ENCODE measurements around the gene KDM6B.

GRCh38 chr17:7789131-7789530 lies 44.9 kb upstream of the KDM6B start:
- no peak for TF ChIP-seq CTCF (IDR thresholded peaks at IDR 0.05)
- TF ChIP-seq POLR2A (IDR thresholded peaks at IDR 0.05), result no peak
